IMR-90 (cell line): ENCODE results near the gene KLF11. TPM values are rescaled to one million over a fixed set of nuclear protein-coding genes. Genes with fewer than 3 reads are reported as not detected.

Experiments used
- ATAC-seq: fragments of 200-7000 bp; cut with Tn5 transposase; 2 replicates; pipeline ENCODE4 v1.9.1; 2020; ENCODE audit warnings: low read depth, mild to moderate bottlenecking, moderate library complexity
- BruUV-seq: library from RNA; stranded (reverse); fragments of 400-500 nt; replicated peaks from 2 replicates; lab custom pipeline; 2021; lab: Mats Ljungman, UMichigan
- CTCF ChIA-PET: fragments of 300-600 bp; formaldehyde crosslinking; extraction: SDS; loops from one replicate; lab custom pipeline; 2021; ENCODE audit warnings: antibody characterized with exemption; lab: Yijun Ruan, JAX
- POLR2A ChIA-PET: fragments of 300-600 bp; sonication (Branson Sonifier 250); formaldehyde crosslinking; loops from one replicate; lab custom pipeline; 2022; ENCODE audit warnings: antibody characterized with exemption; ENCODE audit not compliant: unreplicated experiment; lab: Charles Lee
- DNase-seq: peaks from one replicate; pipeline ENCODE4 v3.0.0; 2013
- H2AFZ ChIP-seq: replicated peaks from 2 replicates; pipeline ENCODE3; 2013; ENCODE audit warnings: low read length, mild to moderate bottlenecking; ENCODE audit not compliant: poor library complexity
- H2AK5ac ChIP-seq: 2 replicates; pipeline ENCODE4 v1.6.1; 2013; ENCODE audit warnings: low read depth, low read length, inconsistent platforms
- H2AK9ac ChIP-seq: replicated peaks from 2 replicates; pipeline ENCODE3; 2013; ENCODE audit warnings: mild to moderate bottlenecking, low read depth, low read length, moderate library complexity; ENCODE audit not compliant: poor library complexity
- H2BK120ac ChIP-seq: 2 replicates; pipeline ENCODE4 v1.6.1; 2013; ENCODE audit warnings: low read depth, low read length, inconsistent platforms
- H2BK15ac ChIP-seq: 3 replicates; pipeline ENCODE4 v1.6.1; 2013; ENCODE audit warnings: low read depth, low read length, inconsistent platforms
- H2BK20ac ChIP-seq: 2 replicates; pipeline ENCODE4 v1.6.1; 2013; ENCODE audit warnings: low read depth, mild to moderate bottlenecking, inconsistent platforms, low read length, moderate library complexity
- H2BK5ac ChIP-seq: 2 replicates; pipeline ENCODE4 v1.6.1; 2013; ENCODE audit warnings: mild to moderate bottlenecking, low read depth, low read length, inconsistent platforms; ENCODE audit not compliant: poor library complexity, severe bottlenecking
- H3K14ac ChIP-seq: replicated peaks from 2 replicates; pipeline ENCODE4 v1.6.1; 2013; ENCODE audit warnings: low read depth, low read length, inconsistent platforms
- H3K18ac ChIP-seq: 2 replicates; pipeline ENCODE4 v1.6.1; 2013; ENCODE audit warnings: low read depth, low read length, control low read depth
- H3K23ac ChIP-seq: 2 replicates; pipeline ENCODE4 v1.6.1; 2013; ENCODE audit warnings: low read depth, low read length, inconsistent platforms
- H3K27ac ChIP-seq: 2 replicates; pipeline ENCODE4 v1.5.1; 2013; ENCODE audit warnings: mild to moderate bottlenecking, control low read depth, low read length; ENCODE audit not compliant: insufficient read depth
- H3K27me3 ChIP-seq: 2 replicates; pipeline ENCODE4 v1.6.1; 2013; ENCODE audit warnings: low read length; ENCODE audit not compliant: control insufficient read depth, insufficient read depth
- H3K36me3 ChIP-seq: 2 replicates; pipeline ENCODE4 v1.6.1; 2013; ENCODE audit warnings: low read length, mixed read lengths; ENCODE audit not compliant: control insufficient read depth, insufficient read depth
- H3K4ac ChIP-seq: 2 replicates; pipeline ENCODE4 v1.6.1; 2013; ENCODE audit warnings: low read depth, low read length, inconsistent platforms
- H3K4me1 ChIP-seq: 2 replicates; pipeline ENCODE4 v1.6.1; 2013; ENCODE audit warnings: low read length, mixed read lengths; ENCODE audit not compliant: control insufficient read depth, insufficient read depth
- H3K4me2 ChIP-seq: 2 replicates; pipeline ENCODE4 v1.6.1; 2013; ENCODE audit warnings: low read depth, mild to moderate bottlenecking, control low read depth, low read length, moderate library complexity
- H3K4me3 ChIP-seq: 2 replicates; pipeline ENCODE4 v1.5.1; 2013; ENCODE audit warnings: low read depth, mild to moderate bottlenecking, control low read depth, low read length, moderate library complexity; ENCODE audit not compliant: insufficient read depth
- H3K56ac ChIP-seq: 2 replicates; pipeline ENCODE4 v1.6.1; 2013; ENCODE audit warnings: low read length, inconsistent platforms; ENCODE audit not compliant: insufficient read depth; ENCODE audit errors: extremely low read depth
- H3K79me1 ChIP-seq, 2 experiments: 2 replicates each; pipeline ENCODE4 v1.6.1; 2013; ENCODE audit warnings: low read length in 2 of 2, inconsistent platforms in 1 of 2, low read depth in 1 of 2
- H3K9ac ChIP-seq: 2 replicates; pipeline ENCODE4 v1.6.1; 2013; ENCODE audit warnings: low read depth, low read length, control low read depth
- H3K9me1 ChIP-seq: 2 replicates; pipeline ENCODE4 v1.6.1; 2013; ENCODE audit warnings: low read length, inconsistent platforms; ENCODE audit not compliant: insufficient read depth
- H3K9me3 ChIP-seq: 2 replicates; pipeline ENCODE4 v1.6.1; 2013; ENCODE audit warnings: low read length; ENCODE audit not compliant: control insufficient read depth, insufficient read depth
- H4K20me1 ChIP-seq: 2 replicates; pipeline ENCODE4 v1.6.1; 2013; ENCODE audit warnings: low read length, inconsistent platforms; ENCODE audit not compliant: insufficient read depth
- H4K5ac ChIP-seq: 2 replicates; pipeline ENCODE4 v1.6.1; 2013; ENCODE audit warnings: mild to moderate bottlenecking, low read depth, low read length, control low read depth
- H4K8ac ChIP-seq, 2 experiments: 2 replicates each; pipeline ENCODE4 v1.6.1; 2013; ENCODE audit warnings: low read depth in 2 of 2, low read length in 2 of 2, control low read depth in 1 of 2, inconsistent platforms in 1 of 2
- H4K91ac ChIP-seq: 2 replicates; pipeline ENCODE4 v1.6.1; 2013; ENCODE audit warnings: low read depth, low read length, inconsistent platforms; ENCODE audit not compliant: insufficient read depth
- BHLHE40 ChIP-seq: fragments of 150-350 bp; IDR thresholded peaks from 2 replicates; pipeline ENCODE4 v1.6.1; 2016; ENCODE audit warnings: mild to moderate bottlenecking, low read depth, low read length
- CEBPB ChIP-seq: IDR thresholded peaks from 2 replicates; pipeline ENCODE4 v1.6.1; 2012; ENCODE audit warnings: low read depth, low read length, improper control_type of control experiment
- CHD1 ChIP-seq: IDR thresholded peaks from 2 replicates; pipeline ENCODE4 v1.6.1; 2012; ENCODE audit warnings: low read depth, low read length, improper control_type of control experiment
- MAFK ChIP-seq: IDR thresholded peaks from 2 replicates; pipeline ENCODE4 v1.6.1; 2012; ENCODE audit warnings: low read depth, low read length, improper control_type of control experiment
- MAZ ChIP-seq: IDR thresholded peaks from 2 replicates; pipeline ENCODE4 v1.6.1; 2012; ENCODE audit warnings: low read depth, mild to moderate bottlenecking, low read length, improper control_type of control experiment, moderate library complexity, borderline replicate concordance
- MXI1 ChIP-seq: IDR thresholded peaks from 2 replicates; pipeline ENCODE4 v1.6.1; 2012; ENCODE audit warnings: low read depth, mild to moderate bottlenecking, low read length, moderate library complexity, borderline replicate concordance
- POLR2A ChIP-seq: IDR thresholded peaks from 2 replicates; pipeline ENCODE4 v1.6.1; 2012; ENCODE audit warnings: mild to moderate bottlenecking, low read depth, low read length
- RAD21 ChIP-seq: IDR thresholded peaks from 2 replicates; pipeline ENCODE4 v1.6.1; 2012; ENCODE audit warnings: low read length, improper control_type of control experiment
- RCOR1 ChIP-seq: IDR thresholded peaks from 2 replicates; pipeline ENCODE4 v1.6.1; 2012; ENCODE audit warnings: mild to moderate bottlenecking, low read length, improper control_type of control experiment; ENCODE audit not compliant: insufficient replicate concordance
- RFX5 ChIP-seq: IDR thresholded peaks from 2 replicates; pipeline ENCODE4 v1.8.0; 2012; ENCODE audit warnings: low read depth, mild to moderate bottlenecking, low read length, moderate library complexity
- SMC3 ChIP-seq: fragments of 150-350 bp; IDR thresholded peaks from 2 replicates; pipeline ENCODE4 v1.6.1; 2016; ENCODE audit warnings: low read depth, mild to moderate bottlenecking, antibody characterized with exemption, low read length, moderate library complexity
- WGBS, 2 experiments: methylation state at CpG; one replicate each; pipeline versions ENCODE4 v1.1.5 to v1.1.7; 2013; ENCODE audit warnings: missing lambda C conversion rate in 2 of 2; ENCODE audit not compliant: insufficient read length in 1 of 2; ENCODE audit errors: extremely low coverage in 2 of 2; 5-methylcytosine and 5-hydroxymethylcytosine counted together
- dilution Hi-C: fragments of 300-500 bp; cut with HindIII; formaldehyde crosslinking; loops from one replicate; pipeline ENCODE4 v1.14.3; 2018; ENCODE audit warnings: low sequenced_read_pairs; ENCODE audit not compliant: unreplicated experiment
- in situ Hi-C: fragments of 300-500 bp; cut with MboI; formaldehyde crosslinking; loops from 3 replicates; pipeline ENCODE4 v1.14.3; 2019; ENCODE audit warnings: low sequenced_read_pairs, inconsistent platforms, mixed read lengths
- intact Hi-C: fragments of 100-400 bp; cut with micrococcal nuclease; formaldehyde crosslinking; loops from 2 replicates; pipeline ENCODE4 v1.10.0; 2022
- polyA plus RNA-seq, 3 experiments: library from polyadenylated mRNA; depleted of rRNA; stranded (reverse); fragments of >200 nt; gene quantifications; 2 replicates each; pipeline ENCODE4 v1.2.3, GENCODE V29; 2012; ENCODE audit warnings: low replicate concordance in 1 of 3
- total RNA-seq: library from RNA; depleted of rRNA; stranded (reverse); fragments of >200 nt; gene quantifications from 2 replicates; pipeline ENCODE4 v1.2.3, GENCODE V29; 2012
- TF ChIP-seq, protein P1 (sequence below): fragments of 150-350 bp; IDR thresholded peaks from 2 replicates; pipeline ENCODE4 v1.6.1; 2016; ENCODE audit warnings: low read depth, mild to moderate bottlenecking, low read length, moderate library complexity, borderline replicate concordance
- TF ChIP-seq, protein P2 (sequence below): fragments of 150-350 bp; IDR thresholded peaks from 2 replicates; pipeline ENCODE4 v1.6.1; 2017; ENCODE audit warnings: mild to moderate bottlenecking, antibody characterized with exemption, low read length, low read depth

KLF11 gene
- total and polyA plus RNA-seq, 2 of the 4 experiments (the other 2 are of a cell fraction) = 2.0 to 2.4 TPM

DNA sequence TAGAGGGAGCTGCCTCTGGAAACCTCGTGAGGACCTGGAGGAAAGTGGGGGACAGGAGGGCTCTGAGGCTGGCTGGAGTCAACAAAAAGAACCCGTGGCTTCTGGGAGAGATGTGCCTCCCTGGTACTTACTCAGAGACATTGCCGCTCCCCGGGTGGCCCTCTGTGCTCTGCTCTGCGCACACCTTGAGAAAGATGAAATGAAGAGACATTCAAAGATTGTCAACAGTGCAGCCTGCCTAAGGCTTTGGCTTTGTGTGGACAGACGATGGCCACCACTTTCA, 22.4 kb downstream of the KLF11 start:
- no peak overlapping the region for H4K91ac ChIP-seq
- no peak overlapping the region for H3K27ac ChIP-seq
- H2BK120ac ChIP-seq = no peak overlapping the region
- H3K36me3 ChIP-seq = no peaks in the 10 kb centered on the region
- ChIA-PET POLR2A (no interaction called here), CTCF (no interaction called here)
- H4K8ac ChIP-seq = no peak overlapping the region
- no peak overlapping the region for H2BK20ac ChIP-seq
- no peaks in the 10 kb centered on the region for H4K20me1 ChIP-seq
- H3K18ac ChIP-seq = no peak overlapping the region
- no peak for ATAC-seq
- no peaks in the 10 kb centered on the region for H3K79me1 ChIP-seq
- no peak overlapping the region for H2AFZ ChIP-seq
- BruUV-seq = no TSS peak
- H3K9ac ChIP-seq = no peak overlapping the region
- no peak overlapping the region for H3K56ac ChIP-seq
- intact Hi-C loops = no loop called here
- no peak overlapping the region for H3K4me3 ChIP-seq
- no peak overlapping the region for H2BK5ac ChIP-seq
- no peak overlapping the region for H3K23ac ChIP-seq
- no peaks in the 10 kb centered on the region for H3K4me1 ChIP-seq
- H2BK15ac ChIP-seq = no peak overlapping the region
- TF ChIP-seq BHLHE40 (no peak), RFX5 (no peak), POLR2A (no peak), MAZ (no peak), CEBPB (no peak), CHD1 (no peak), RCOR1 (no peak), MXI1 (no peak), RAD21 (no peak), MAFK (no peak), SMC3 (no peak)
- TF ChIP-seq, protein P1, sequence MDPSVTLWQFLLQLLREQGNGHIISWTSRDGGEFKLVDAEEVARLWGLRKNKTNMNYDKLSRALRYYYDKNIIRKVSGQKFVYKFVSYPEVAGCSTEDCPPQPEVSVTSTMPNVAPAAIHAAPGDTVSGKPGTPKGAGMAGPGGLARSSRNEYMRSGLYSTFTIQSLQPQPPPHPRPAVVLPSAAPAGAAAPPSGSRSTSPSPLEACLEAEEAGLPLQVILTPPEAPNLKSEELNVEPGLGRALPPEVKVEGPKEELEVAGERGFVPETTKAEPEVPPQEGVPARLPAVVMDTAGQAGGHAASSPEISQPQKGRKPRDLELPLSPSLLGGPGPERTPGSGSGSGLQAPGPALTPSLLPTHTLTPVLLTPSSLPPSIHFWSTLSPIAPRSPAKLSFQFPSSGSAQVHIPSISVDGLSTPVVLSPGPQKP = no peak
- TF ChIP-seq, protein P2, sequence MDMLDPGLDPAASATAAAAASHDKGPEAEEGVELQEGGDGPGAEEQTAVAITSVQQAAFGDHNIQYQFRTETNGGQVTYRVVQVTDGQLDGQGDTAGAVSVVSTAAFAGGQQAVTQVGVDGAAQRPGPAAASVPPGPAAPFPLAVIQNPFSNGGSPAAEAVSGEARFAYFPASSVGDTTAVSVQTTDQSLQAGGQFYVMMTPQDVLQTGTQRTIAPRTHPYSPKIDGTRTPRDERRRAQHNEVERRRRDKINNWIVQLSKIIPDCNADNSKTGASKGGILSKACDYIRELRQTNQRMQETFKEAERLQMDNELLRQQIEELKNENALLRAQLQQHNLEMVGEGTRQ = no peak
- DNase-seq = no peak
- peaks cover 2% of the 10 kb centered on the region; the same call in 1 of the 2 replicates for H3K9me3 ChIP-seq
- WGBS, 2 experiments = 69% methylated on average over 2 of the region's 6 CpGs; no CpG with 5 or more reads in 1 of the 2 experiments
- no peak overlapping the region for H2AK5ac ChIP-seq
- no peaks in the 10 kb centered on the region; the same call in 1 of the 2 replicates for H3K9me1 ChIP-seq
- H4K5ac ChIP-seq = no peak overlapping the region
- no peak overlapping the region; the same call in 1 of the 2 replicates for H3K14ac ChIP-seq
- H3K4ac ChIP-seq = no peak overlapping the region
- H3K4me2 ChIP-seq = no peak overlapping the region
- H2AK9ac ChIP-seq = no peak overlapping the region
- dilution Hi-C loops = no loop called here
- in situ Hi-C loops = no loop called here
- peaks cover 2% of the 10 kb centered on the region for H3K27me3 ChIP-seq
